Measurements from ENCODE around the gene COL6A1.
"Not testable (repeated sequence)": the region's sequence is repeated elsewhere in the genome, so short reads cannot be mapped to it uniquely, and the experiment has no call there.

COL6A1 gene

DNA sequence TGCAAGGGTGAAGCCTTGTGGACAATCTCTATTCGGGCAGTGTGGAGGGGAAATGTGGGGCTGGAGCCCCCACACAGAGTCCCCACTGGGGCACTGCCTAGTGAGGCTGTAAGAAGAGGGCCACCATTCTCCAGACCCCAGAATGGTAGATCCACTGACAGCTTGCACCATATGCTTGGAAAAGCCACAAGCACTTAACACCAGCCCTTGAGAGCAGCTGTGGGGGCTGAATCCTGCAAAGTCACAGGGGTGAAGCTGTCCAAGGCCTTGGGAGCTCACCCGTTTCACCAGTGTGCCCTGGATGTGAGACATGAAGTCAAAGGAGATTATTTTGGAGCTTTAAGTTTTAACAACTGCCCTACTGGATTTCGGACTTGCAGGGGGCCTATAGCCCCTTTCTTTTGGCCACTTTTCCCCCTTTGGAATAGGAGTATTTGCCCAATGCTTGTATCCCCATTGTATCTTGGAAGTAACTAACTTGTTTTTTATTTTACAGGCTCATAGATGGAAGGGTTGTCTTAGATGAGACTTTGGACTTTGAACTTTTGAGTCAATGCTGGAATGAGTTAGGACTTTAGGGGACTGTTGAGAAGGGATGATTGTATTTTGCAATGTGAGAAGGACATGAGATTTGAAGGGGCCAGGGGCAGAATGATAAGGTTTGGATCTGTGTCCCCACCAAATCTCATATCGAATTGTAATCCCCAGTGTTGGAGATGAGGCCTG is 16.3 kb upstream of the COL6A1 start:
- no peak for DNase-seq (ENCODE audit: low read depth in 2 of 2)

- no peak for DNase-seq (ENCODE audit: low read depth in 2 of 2)
Observed at GRCh38 chr21:45966791-45967394, 14.7 kb upstream of the COL6A1 start.

- no peak for DNase-seq (ENCODE audit: low read depth in 2 of 2)
Observed at GRCh38 chr21:45969921-45970673, 11.5 kb upstream of the COL6A1 start.

GRCh38 chr21:45970674-45971615 is 10.6 kb upstream of the COL6A1 start:
- peak in 1 of 2 donors; percentile 37 for DNase-seq (ENCODE audit: low read depth in 2 of 2)

- no peak for DNase-seq (ENCODE audit: low read depth in 2 of 2)
Observed at GRCh38 chr21:45971616-45972352, 9.8 kb upstream of the COL6A1 start.

DNA sequence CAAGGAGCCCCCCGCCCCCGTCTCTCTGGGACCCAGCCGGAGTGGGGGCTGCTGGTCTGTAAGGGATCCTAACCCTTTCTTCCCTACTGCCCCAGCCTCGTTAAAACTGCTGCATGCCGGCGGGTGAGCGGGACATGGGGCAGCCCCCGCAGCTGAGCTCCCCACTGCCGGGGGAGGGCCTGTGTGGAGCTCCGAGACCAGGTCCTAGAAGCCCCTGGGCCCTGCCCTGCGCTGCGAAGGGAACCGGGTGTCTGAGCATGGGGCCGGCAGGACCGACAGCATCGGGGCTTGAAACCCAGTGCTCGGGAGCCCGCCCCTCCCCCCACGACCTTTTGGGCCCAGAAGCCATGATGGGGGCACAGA is 9.2 kb upstream of the COL6A1 start:
- DNase-seq (ENCODE audit: low read depth in 2 of 2): no peak

- no peak for DNase-seq (ENCODE audit: low read depth in 2 of 2)
Observed at GRCh38 chr21:45972716-45973474, 8.7 kb upstream of the COL6A1 start.

GRCh38 chr21:45973475-45974072 is 8.0 kb upstream of the COL6A1 start:
- DNase-seq (ENCODE audit: low read depth in 2 of 2): peak; percentile 51 to 65

DNA sequence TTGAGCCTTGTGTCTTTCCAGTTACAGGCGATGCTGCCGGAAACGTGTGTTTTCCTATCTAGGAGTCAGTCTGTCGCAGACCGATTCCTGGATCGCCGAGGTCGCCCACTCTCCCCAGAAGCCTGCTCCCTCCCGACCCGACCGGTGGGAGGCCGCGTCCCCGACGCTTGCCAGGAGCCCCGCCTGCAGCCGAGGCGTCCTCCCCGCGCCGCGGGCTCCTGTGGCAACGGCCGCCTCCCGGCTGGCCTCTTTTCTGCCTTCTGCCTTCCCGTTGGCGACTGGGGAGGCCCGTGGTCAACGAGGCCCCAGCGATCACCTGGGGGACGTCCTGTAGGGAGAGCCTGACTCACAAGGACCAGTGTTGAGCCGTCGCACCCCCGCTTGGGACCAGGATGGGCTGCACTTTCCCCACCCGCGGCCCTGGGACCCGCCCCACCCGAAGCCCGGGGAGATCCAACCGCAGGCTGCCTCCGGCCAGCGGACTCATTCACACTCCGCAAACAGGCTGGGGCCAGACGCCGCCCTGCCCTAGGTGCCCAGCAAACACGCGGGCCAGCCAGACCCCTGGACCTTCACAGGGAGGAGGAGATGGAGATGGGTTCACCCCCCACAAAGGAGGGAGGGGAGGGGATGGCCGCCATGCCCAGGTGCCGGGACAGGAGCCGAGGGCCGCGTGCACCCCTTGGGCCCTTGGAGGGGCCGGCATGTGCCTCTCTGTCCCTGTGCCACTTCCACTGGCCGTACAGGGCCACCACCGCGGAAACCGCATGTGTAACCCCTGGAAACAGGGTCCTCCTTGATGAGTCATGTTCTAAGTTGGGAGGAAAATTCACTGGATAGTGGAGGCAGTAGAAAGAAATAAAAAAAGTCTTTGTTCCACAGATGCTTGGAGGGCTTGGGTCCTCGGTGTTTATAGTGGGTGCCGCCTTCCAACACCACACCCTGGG is 7.2 kb upstream of the COL6A1 start:
- no peak for DNase-seq (ENCODE audit: low read depth in 2 of 2)

DNA sequence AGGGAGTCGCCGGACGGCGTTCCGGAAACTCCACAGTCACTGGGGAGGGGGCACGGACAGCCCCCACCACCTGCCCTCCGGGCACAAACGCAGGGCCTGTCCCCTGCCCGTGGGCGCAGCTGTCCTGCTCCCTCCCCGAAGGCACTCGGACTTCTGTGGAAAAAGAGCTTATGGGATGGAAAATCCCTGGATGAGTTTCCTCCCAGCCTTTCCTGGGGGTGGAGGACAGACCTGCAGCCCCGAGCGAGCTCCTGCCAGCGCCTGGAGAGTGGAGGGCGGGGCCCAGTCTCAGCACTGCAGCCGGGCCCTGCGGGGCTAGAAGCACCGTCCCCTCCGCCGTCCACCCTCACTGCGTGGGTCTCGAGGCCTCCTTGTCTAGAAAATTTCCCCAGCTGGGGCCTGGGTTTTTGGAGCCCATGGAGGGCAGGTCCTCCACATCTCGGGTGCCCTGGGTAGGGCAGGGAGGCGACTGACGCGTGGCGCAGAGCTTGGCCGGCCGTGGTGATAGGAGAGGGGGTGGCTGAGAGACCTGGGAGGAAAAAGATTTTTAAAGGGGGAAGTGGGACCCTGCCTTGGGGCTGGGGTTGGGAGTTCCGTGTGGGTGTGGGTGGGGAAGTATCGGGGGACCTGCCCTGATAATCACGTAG is 6.4 kb upstream of the COL6A1 start:
- no peak for DNase-seq (ENCODE audit: low read depth in 2 of 2)

DNA sequence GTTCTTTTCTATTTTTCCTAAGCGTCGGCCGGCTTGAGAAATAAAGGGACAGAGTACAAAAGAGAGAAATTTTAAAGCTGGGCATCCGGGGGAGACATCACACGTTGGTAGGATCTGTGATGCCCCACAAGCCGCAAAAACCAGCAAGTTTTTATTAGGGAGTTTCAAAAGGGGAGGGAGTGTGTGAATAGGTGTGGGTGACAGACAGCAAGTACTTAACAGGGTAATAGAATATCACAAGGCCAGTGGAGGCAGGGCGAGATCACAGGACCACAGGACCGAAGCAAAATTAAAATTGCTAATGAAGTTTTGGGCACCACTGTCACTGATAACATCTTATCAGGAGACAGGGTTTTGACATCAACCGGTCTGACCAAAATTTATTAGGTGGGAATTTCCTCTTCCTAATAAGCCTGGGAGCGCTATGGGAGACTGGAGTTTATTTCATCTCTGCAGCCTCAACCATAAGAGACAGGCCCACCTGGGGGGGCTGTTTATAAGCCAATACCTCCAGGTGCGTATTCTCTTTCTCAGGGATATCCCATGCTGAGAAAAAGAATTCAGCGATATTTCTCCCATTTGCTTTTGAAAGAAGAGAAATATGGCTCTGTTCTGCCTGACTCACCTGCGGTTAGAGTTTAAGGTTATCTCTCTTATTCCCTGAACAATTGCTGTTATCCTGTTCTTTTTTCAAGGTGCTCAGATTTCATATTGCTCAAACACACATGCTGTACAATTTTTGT is 5.7 kb upstream of the COL6A1 start:
- not testable (repeated sequence) for DNase-seq (ENCODE audit: low read depth in 2 of 2)

DNA sequence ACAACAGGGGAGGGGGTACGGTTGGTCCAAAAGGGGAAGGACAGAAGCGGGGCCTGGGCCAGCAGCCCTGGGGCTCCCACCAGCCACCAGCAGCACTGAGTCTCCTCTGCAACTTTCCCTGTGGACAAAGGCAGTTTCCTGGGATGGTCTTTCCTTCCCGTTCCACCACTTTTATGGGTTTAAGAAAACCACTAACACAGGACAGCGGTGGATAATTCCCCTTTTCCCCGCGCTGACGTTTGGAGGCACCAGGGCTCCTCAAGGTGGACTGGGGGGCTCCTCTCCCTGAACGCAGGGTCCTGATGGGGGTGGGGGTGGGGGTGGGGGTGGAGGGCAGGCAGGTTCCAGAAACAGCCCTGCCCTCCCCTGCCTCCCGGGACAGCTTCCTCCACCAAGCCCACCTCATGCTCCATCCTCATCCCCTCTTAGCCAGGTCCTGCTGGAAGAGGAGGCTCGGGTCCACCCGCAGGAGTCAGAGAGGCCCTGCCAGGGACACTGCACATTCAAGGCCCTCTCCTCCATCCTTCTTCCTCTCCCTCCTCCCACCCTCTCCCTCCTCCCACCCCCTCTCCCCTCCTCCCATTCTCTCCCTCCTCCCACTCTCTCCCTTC is 4.8 kb upstream of the COL6A1 start:
- DNase-seq (ENCODE audit: low read depth in 2 of 2): no peak

GRCh38 chr21:45977396-45977795 is 4.2 kb upstream of the COL6A1 start:
- no peak for DNase-seq (ENCODE audit: low read depth in 2 of 2)

GRCh38 chr21:45979141-45979631 is 2.4 kb upstream of the COL6A1 start:
- no peak for DNase-seq (ENCODE audit: low read depth in 2 of 2)

DNA sequence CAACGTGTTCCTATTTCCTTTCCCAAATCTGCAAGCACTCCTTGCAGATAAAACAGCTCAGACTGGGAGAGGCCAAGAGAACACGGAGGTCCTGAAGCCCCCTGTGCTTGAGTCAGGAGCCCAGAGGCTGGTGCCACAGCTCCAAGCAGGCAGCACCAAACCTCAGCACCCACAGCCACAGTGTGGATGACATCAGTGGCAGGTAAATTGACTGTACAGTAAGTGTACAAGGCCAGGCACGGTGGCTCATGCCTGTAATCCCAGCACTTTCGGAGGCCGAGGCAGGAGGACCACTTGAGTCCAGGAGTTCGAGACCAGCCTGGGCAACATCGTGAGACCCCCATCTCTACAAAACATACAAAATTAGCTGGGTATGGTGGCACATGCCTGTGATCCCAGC is 1.9 kb upstream of the COL6A1 start:
- DNase-seq (ENCODE audit: low read depth in 2 of 2): no peak

GRCh38 chr21:45980271-45980670 is 1.3 kb upstream of the COL6A1 start:
- no peak for DNase-seq (ENCODE audit: low read depth in 2 of 2)

DNA sequence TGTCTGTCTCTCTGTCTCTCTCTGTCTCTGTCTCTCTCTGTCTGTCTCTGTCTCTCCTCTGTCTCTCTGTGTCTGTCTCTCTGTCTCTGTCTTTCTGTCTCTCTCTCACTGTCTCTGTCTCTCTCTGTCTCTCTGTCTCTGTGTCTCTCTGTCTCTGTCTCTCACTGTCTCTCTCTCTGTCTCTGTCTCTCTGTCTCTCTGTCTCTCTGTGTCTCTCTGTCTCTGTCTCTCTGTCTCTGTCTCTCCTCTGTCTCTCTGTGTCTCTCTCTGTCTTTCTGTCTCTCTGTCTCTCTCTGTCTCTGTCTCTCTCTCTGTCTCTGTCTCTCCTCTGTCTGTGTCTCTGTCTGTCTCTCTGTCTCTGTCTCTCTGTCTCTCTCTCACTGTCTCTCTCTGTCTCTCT is 873 bp upstream of the COL6A1 start:
- no peak for DNase-seq (ENCODE audit: low read depth in 2 of 2)

All from stimulated activated CD4-positive, alpha-beta T cell treated with anti-CD3 and anti-CD28 coated beads, Interleukin-1b, Interleukin-23, amount 100 ng/mL, for 1 hour (primary cell).